LNCaP clone FGC (cell line): Measurements from ENCODE around the gene NCAPG2.

Experiments used
- DNase-seq: peaks from one replicate; pipeline ENCODE4 v3.0.0-alpha.2; 2011; ENCODE audit warnings: low read depth
- H3K4me3 ChIP-seq: 2 replicates; pipeline ENCODE4 v1.5.1; 2011; ENCODE audit warnings: mild to moderate bottlenecking, low read depth, low read length, control low read depth
- CTCF ChIP-seq: IDR thresholded peaks from 2 replicates; pipeline ENCODE4 v1.5.1; 2012; ENCODE audit warnings: mild to moderate bottlenecking; ENCODE audit not compliant: control insufficient read depth, insufficient read depth; ENCODE audit errors: extremely low read depth

NCAPG2 gene

DNA sequence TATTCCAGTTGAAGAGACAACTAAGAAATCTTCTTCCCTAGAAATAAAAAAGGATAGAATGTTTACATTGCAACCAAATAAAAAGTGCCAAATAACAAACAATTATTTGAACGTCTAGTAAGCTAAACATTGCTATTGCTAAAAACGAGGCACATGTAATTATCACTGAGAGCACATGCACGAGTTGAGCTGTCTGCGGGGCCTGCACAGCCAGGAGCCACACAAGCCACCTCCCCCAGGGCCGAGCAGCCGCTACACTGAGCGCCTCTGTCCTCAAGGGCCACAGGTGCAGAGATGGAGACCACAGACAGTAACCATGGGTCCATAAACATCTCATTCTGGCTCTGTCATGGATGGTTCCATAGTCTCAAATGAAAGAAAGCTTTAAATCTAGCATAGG, 17.2 kb downstream of the NCAPG2 start:
- H3K4me3 ChIP-seq = no peak overlapping the region
- TF ChIP-seq CTCF = no peak
- no peak for DNase-seq

DNA sequence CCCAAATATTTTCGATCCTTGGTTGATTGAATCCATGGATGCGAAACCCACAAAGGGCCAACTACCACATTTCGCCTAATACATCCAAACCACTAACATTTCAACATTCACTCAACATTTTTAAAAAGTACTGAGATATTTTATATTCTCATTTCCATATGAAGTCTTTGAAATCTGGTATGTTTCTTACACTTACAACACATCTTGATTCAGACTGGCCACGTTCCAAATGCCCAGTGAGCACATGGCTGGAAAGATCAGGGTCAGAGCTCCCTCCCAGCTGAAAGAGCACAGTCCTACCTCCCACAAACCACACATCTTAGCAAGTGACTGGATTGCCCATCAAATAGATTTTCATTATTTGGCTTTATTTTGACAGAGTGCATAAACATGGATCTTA, 18.9 kb downstream of the NCAPG2 start:
- TF ChIP-seq CTCF = no peak
- no peak for DNase-seq
- no peak overlapping the region for H3K4me3 ChIP-seq

GRCh38 chr7:158684329-158684728, 20.3 kb downstream of the NCAPG2 start:
- TF ChIP-seq CTCF = no peak
- no peak for DNase-seq
- no peak overlapping the region for H3K4me3 ChIP-seq

DNA sequence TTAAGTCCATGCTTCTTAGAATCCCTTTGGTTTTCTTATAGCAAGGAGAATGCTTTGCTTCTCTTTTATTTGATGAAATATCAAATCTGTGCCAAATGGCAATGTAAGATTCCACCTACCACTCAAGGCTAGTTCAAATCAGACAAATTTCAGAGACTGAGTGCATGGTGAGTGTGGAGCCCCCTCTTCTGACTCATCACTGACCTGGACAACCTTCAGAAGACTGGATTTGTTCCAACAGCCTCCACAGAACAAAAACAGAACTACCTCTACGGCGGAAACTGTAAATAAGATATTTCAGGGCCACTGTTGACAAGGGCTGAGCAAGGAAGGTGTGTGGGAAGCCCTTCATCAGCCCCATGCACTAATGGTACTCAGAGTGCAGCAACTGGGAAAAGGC, 21.1 kb downstream of the NCAPG2 start:
- DNase-seq = no peak
- no peak overlapping the region for H3K4me3 ChIP-seq
- no peak for TF ChIP-seq CTCF

DNA sequence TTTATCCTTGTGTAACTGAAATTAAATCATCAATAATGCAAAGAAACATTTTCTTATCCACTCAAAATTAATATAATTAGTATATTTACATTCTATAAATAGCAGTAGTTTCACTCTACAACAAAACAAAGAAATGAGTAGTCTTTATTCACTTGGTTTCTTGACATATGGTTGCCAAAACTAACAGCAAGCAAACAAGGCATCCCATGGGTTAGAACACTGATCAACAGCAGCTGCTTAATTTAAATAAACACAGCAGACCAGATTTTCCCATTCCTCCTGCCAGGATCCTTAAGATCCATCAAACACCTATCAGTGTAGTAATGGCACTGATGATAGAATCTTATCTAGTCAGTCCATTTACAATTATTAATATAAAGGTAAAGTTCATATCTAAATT, 22.1 kb downstream of the NCAPG2 start:
- no peak overlapping the region for H3K4me3 ChIP-seq
- no peak for TF ChIP-seq CTCF

DNA sequence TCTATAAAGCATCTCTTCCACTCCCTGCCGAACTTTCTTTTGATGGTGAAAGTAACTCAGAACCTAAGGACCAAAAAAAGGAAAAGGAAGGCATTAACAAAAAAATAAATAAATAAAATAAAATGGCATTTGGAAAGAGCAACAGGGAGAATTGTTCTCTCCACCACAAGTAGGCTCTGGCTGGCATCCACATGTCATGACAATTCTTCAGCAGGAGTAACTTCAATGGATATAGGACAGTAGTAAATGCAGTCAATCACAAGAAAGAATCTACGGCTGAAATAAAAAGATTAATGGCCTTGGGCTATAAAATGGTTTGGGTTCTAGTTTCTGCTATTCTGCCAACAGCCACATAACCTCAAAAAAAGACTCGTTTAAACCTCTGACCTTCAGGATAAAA, 23.9 kb downstream of the NCAPG2 start:
- no peak for DNase-seq
- no peak overlapping the region for H3K4me3 ChIP-seq
- TF ChIP-seq CTCF = no peak

More for the DNA sequence above, 22.1 kb downstream of the NCAPG2 start:
- peak; percentile 32 for DNase-seq

DNA sequence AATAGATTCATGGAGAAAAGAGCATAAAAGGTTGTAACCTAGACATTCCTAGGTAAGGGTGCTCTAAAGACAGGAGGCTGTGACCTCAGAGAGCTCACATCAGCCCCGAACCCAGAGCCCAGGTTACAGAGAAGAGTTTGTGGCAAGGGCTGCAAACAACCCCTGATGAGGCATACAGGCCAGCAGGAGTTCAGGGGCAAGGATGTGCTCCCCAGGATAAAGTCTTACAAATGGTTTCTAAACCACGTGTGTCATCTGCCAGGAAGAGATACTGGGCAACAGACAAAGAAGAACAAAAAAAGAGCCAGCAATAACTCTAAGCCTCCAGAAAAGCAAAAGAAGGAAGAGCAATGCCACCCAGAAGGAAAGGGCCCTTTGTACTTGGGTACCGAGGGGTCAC, 27.7 kb downstream of the NCAPG2 start:
- no peak for TF ChIP-seq CTCF
- no peak for DNase-seq
- no peak overlapping the region for H3K4me3 ChIP-seq
